ENCODE measurements around the gene FBXO11. TPM values are rescaled to one million over a fixed set of nuclear protein-coding genes. Genes with fewer than 3 reads are reported as not detected.
"Not testable (repeated sequence)": the region's sequence is repeated elsewhere in the genome, so short reads cannot be mapped to it uniquely, and the experiment has no call there.

The FBXO11 gene
- 22.1 and 25.4 TPM in 2 replicates for total RNA-seq (2014; rRNA removed)
- 13.9 TPM for polyA plus RNA-seq (2012)

- DNase-seq (ENCODE audit: low read depth): peak; percentile 99
Measured at GRCh38 chr2:47906157-47907038, at the start of gene FBXO11. FBXO11 (minus strand) TSS chr2:47906498; CDS start chr2:47905720, 778 bp downstream.

DNA sequence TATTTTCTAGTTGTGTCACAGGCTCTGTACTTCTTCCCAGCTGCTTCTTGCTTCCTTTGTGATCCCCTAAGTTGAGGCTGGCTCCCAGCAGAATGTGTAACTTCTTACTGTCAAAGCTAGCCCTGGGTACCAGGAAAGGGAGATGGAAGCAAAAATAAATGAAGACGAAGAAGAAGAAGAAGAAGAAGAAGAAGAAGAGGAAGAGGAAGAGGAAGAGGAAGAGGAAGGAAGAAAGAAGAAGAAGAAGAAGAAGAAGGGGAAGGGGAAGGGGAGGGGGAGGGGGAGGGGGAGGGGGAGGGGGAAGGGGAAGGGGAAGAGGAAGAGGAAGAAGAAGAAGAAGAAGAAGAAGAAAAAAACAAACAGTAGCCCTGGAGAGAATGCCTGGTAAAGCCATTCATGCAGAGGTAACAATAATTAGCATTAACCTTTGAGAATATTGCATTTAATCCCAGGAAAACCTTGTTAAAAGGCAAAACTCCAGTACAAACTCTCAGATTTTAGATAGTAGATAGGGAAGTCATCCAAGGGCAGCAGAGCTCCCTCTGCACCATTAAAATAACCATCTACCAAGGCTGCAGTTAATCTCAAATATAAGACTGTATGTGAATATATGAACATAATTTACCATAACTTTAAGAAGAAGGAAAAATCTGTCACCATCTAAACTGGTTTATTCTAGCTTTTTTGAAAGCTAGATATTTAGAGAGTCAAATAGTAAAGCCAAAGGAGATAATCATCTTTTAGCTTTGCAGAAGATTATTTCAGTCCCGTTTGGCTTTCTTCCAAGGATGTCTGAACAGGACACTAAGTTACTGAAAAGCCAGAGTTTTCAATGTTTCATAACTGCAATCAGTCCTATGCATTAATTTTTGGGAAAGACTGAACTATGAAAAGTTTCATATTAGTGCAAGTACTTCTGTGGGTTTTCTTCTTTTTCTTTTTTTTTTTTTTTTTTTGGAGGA, 44.3 kb upstream of the FBXO11 start:
- no peak for DNase-seq (ENCODE audit: low read depth)

- DNase-seq (ENCODE audit: low read depth): no peak
Measured at GRCh38 chr2:47946593-47946992, 40.3 kb upstream of the FBXO11 start.

DNA sequence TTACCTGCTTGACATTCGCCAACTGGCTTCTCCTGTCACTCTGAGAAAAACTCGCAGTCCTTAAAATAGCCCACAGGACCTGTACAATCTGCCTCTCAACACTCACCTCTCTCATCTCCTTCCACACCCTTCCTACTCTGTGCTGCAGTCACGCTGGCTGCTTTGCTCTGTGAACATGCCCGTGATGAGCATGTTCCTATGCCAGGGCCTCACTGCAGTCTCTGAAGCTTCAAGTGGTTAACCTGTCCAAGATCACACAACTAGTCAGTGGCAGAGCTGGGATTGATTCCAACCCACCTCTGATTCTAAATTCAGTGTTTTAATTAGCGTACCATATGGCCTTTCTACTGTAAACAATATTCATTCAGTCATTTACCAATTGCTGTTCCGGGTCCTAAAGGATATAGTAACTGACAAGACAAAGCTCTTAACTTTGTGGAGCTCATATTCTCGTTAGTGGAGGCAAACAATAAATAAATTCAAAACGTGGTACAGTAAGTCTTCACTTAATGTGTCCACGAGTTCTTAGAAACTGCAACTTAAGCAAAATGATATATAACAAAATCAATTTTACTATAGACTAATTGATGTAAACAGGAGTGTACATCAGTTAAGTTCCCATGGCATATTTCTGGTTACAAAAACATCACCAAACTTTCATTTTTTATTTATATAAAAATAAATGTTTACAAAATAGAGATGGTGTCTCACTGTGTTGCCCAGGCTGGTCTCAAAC, 38.9 kb upstream of the FBXO11 start:
- DNase-seq (ENCODE audit: low read depth): no peak

- DNase-seq (ENCODE audit: low read depth): no peak
Measured at GRCh38 chr2:47941936-47942335, 35.6 kb upstream of the FBXO11 start.

DNA sequence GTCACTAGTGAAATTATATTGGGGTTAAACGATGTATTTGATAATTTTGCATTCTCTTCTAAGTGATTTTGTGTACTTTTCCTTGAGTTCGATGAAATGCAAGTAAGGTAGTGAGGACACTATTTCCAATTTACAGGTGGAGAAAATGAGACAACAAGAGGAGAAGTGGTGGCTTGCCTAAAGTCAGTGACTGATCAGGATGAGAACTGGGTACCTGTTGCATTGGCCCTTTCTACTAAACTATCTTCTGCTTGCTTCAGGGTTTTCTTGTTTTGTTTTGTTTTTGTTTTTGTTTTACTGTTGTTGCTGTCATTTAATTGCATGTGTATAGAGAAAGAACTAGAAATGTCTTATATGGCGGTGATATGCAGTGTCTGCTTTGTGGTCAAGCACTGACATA, 31.4 kb upstream of the FBXO11 start:
- no peak for DNase-seq (ENCODE audit: low read depth)

- DNase-seq (ENCODE audit: low read depth): no peak
Measured at GRCh38 chr2:47935071-47935470, 28.8 kb upstream of the FBXO11 start.

DNA sequence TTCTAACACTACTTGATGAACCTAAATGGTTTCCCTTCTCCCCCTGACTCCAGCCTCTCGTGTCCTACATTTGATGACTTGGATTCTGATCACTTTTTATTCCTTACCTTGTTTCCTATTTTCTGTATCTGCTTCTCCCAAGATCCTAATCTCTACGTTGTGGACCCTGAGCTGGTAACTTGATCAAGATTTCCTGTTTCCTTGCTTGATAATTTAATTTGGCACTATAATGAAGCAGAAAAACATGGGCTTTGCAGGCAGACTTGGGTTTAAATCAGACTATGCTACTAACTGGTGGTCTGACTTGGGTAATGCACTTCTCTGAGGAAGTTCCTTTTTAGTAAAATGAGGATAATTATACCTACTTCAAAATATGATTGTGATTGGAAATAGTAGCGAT, 11.7 kb upstream of the FBXO11 start:
- DNase-seq (ENCODE audit: low read depth): no peak

DNA sequence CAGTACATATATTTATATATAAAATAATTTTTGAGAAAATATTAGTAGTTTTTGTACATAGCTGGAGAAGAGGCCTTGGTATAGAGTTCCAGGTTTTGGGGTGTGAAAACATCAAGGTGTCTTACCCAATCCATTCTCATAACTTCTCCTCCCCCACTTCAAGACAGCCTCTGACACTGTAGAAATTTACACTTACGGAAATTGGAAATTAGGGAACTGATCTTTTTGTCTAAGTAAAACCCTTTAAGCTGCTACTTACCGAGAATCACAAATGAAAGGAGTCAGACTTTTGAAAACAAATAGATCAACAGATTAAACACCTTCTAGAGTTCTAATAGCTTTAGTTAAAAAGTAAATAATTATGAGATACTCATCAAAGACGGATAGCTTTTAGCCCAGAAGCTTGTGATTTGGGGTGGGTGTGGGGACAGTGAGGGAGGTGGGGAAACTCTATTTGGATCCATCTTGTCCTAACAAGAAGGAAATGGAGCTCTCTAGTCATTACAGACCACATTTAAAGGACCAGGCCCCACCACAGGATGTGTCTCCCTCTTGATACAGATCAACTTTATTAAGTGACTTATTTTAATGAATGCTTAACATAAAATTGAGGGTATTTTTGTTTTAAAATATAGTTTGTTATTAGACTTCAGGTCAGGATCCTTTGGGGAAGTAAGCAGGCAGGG, 11.1 kb upstream of the FBXO11 start:
- DNase-seq (ENCODE audit: low read depth): no peak

DNA sequence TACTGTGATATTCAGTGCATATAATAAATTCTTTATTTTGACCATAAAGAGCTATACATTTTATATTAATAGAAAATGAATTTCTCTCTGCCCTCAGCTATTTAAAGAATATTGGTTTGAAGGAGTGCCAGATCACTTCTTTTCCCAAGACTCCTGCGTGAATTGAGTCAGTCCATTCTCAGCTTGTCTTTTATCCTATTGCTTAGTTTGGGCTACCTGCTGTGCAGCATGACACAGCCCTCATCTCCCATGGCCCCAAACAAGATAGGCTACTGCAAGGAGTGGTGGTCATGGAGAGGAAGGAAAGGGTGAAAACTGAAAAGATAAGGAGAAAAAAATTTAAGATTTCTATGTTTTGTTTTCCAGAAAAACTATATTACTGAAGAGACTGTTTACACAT, 10.1 kb upstream of the FBXO11 start:
- DNase-seq (ENCODE audit: low read depth): no peak

DNA sequence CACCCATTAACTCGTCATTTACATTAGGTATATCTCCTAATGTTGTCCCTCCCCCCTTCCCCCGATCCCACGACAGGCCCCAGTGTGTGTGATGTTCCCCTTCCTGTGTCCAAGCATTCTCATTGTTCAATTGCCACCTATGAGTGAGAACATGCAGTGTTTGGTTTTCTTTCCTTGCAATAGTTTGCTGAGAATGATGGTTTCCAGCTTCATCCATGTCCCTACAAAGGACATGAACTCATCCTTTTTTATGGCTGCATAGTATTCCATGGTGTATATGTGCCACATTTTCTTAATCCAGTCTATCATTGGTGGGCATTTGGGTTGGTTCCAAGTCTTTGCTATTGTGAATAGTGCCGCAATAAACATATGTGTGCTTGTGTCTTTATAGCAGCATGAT, 4.4 kb upstream of the FBXO11 start:
- not testable (repeated sequence) for DNase-seq (ENCODE audit: low read depth)

GRCh38 chr2:47908682-47909081, 2.4 kb upstream of the FBXO11 start:
- no peak for DNase-seq (ENCODE audit: low read depth)

GRCh38 chr2:47907039-47907781, 912 bp upstream of the FBXO11 start:
- DNase-seq (ENCODE audit: low read depth): no peak

GRCh38 chr2:47905386-47906156, 727 bp downstream of the FBXO11 start:
- DNase-seq (ENCODE audit: low read depth): peak; percentile 52

DNA sequence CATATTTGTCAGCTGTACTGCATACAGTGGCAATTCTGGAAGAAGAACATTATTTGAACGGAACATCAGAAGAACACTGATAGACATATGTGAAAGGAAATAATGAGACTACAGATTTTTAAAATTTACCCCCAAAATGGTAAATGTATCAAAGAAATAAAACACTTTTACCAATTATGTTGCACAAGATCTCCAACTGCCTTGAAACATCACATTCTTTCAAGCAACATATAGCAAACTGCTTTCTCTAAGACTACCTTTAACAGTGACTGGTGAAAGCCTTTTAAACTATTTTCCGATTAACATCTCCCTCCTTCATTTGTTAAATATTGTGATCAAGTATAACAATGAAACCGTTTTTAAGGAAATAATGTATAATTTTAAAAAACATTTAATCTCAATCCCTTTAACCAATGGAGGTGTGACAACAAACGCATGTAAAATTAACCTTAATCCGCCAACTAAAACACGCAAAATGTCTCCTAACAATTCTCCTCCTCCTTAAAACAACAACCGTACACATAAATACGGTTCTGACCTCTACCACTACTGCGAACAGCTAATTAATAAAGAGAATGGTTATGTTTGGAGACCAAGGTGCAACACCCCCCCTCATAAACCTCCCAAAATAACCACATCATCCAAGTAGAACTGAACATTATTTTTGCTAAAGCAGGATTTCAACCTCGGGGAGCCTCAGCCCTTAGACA, 2.4 kb downstream of the FBXO11 start:
- no peak for DNase-seq (ENCODE audit: low read depth)

- not testable (repeated sequence) for DNase-seq (ENCODE audit: low read depth)
Measured at GRCh38 chr2:47901892-47902291, 4.4 kb downstream of the FBXO11 start.

DNA sequence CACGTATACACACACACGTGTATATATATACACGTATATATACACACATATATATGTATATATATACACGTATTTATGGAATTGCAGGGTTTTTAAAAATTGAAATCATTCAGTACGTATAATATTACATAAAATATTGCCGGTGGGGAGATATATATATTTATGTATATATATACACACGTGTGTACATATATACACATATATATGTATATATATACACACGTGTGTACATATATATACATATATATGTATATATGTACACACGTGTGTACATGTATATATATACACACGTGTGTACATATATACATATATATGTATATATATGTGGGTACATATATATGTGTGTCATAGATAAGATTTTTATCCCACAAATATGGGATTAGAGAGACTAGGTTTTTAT, 5.4 kb downstream of the FBXO11 start:
- no peak for DNase-seq (ENCODE audit: low read depth)

DNA sequence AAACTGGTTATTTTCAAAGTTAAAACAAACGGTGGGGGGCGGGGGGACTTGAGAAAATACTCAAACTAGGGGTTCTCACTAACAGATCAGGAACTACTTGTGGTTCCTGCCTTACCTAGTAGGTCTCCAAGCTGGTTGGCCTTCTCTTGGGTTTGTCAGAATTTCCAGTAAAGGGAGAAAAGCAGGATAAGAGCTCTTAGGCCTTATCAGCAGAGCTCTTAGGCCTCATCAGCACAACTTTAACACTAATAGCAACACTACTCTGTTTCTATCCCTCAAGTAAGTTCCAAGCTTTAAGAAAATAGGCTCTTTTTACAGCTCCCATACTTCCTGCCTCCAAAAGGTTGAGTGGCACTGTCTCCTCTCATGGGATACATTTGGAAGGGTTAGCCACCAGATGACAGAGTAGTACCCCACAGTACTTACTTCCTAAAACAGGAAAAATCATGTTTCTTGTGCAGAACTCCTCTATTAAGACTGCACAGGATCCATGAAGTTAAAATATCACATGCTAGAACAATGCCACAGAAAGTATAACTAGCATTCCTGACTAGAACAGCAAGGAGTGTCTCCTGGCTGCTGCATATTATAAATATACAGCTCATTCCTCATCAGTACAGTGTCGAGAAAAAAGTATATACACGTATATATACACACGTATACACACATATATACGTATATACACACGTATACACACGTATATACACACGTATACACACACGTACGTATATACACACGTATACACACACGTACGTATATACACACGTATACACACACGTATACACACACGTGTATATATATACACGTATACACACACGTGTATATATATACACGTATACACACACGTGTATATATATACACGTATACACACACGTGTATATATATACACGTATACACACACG, 6.1 kb downstream of the FBXO11 start:
- no peak for DNase-seq (ENCODE audit: low read depth)
